Astrocyte of the spinal cord (primary cell): Measurements from ENCODE around the gene LHX2.
"Not testable (repeated sequence)": the region's sequence is repeated elsewhere in the genome, so short reads cannot be mapped to it uniquely, and the experiment has no call there.

ENCODE experiments used
- DNase-seq: peaks from one replicate; pipeline ENCODE4 v3.0.0; 2011; ENCODE audit warnings: low read depth, low spot score
- H3K4me3 ChIP-seq: 2 replicates; pipeline ENCODE4 v1.5.1; 2011; ENCODE audit warnings: low read depth, mild to moderate bottlenecking, low read length, moderate library complexity
- in situ Hi-C: cut with HindIII; loops from 2 replicates; pipeline ENCODE4 v1.10.0; 2017; ENCODE audit warnings: low sequenced_read_pairs
- TF ChIP-seq, protein P1 (sequence below): IDR thresholded peaks from 2 replicates; pipeline ENCODE4 v1.5.1; 2012; ENCODE audit warnings: low read depth, mild to moderate bottlenecking, low read length, inconsistent platforms

Gene LHX2

DNA sequence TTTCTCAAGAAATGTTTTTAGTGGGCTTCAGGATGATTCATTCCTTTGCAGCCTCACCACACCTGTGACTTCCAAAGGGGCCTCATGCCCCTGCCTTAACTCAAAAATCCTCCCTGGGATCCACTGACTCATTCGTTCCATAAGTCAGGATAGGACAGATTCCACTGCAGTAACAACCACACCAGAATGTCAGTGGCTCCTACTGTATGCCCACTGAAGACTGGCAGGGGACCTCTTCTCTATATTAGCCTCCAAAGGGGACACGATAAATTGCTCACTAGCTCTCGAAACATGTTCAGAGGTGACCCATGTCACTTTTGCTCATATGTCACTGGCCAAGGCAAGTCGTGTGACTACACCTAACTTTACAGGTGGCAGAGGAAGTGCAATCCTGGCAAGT is 25.7 kb upstream of the LHX2 start:
- in situ Hi-C loops = no loop called here
- no peak overlapping the region for H3K4me3 ChIP-seq
- no peak for DNase-seq
- TF ChIP-seq, protein P1, sequence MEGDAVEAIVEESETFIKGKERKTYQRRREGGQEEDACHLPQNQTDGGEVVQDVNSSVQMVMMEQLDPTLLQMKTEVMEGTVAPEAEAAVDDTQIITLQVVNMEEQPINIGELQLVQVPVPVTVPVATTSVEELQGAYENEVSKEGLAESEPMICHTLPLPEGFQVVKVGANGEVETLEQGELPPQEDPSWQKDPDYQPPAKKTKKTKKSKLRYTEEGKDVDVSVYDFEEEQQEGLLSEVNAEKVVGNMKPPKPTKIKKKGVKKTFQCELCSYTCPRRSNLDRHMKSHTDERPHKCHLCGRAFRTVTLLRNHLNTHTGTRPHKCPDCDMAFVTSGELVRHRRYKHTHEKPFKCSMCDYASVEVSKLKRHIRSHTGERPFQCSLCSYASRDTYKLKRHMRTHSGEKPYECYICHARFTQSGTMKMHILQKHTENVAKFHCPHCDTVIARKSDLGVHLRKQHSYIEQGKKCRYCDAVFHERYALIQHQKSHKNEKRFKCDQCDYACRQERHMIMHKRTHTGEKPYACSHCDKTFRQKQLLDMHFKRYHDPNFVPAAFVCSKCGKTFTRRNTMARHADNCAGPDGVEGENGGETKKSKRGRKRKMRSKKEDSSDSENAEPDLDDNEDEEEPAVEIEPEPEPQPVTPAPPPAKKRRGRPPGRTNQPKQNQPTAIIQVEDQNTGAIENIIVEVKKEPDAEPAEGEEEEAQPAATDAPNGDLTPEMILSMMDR = no peak

DNA sequence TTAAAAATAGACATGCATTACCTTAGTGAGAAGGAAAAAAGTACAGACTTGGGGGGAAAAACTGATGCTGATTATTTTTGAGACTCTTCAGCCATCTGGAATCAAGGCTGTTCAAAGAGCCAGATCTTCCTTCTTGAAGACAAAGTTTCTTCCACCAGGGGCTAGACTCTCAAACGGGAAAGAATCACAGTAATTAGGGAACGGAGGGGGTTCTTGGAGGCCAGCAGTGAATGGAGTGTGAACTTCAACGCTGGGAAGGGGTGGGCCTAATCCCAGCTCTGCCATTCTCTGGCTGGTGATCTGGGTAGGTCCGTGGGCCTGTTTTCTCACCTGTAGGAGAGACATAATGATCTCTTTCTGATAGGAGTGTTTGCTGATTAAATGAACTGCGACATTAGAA is 21.1 kb upstream of the LHX2 start:
- H3K4me3 ChIP-seq = no peak overlapping the region
- in situ Hi-C loops = no loop called here
- no peak for DNase-seq
- TF ChIP-seq, protein P1 = no peak

DNA sequence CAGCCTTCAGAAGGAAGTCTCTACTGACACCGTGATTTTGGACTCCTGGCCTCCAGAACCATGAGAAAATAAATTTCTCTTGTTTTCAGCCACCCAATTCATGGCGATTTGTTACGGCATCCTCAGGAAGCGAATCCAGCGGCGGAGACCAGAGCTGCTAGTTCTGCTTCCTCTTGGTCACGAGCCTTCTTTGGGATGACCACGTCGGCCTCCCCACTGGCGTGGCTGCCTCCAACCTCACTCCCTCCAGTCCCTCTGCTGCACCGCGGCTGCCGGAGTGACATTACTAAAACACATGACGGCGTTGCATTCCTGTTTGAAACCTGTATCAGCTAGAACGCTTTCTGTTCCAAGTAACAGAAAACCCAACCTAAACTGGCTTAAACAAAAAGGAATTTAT is 18.9 kb upstream of the LHX2 start:
- in situ Hi-C loops, H3K4me3 ChIP-seq, DNase-seq: not testable (repeated sequence)

GRCh38 chr9:123996731-123997421 is 14.7 kb upstream of the LHX2 start:
- in situ Hi-C loops = no loop called here
- H3K4me3 ChIP-seq = no peak overlapping the region
- DNase-seq = no peak
- TF ChIP-seq, protein P1 = no peak

DNA sequence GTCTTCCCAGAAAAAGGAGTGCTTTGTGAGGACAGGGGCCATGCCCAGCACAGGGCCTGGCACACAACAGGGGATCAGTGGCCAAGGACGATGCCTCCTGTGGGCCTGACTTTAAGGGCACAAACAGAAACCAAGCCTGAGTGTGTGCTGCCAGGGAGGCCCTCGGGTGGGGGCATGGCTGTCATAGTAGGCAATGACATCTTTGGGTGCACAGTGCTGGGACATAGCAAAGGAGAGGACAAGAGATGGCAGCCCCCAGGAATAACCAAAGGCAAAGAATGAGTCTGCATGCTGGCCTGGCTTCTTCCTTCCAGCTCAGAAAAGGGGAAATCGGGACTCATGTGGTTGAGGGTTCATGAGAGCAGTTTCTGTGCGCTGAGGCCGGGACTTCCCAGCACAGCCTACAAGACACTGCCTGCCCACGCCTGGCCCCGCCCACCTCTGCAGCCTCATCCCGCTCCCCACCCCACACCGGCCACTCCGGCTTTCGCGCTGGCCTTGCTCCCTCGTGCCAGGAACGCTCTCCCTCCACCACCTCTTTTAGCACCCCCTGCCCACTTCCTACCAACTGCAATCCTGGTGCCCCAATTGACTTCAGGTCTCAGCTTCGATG is 13.8 kb upstream of the LHX2 start:
- TF ChIP-seq, protein P1 = no peak
- H3K4me3 ChIP-seq = no peak overlapping the region
- no peak for DNase-seq
- in situ Hi-C loops = no loop called here

DNA sequence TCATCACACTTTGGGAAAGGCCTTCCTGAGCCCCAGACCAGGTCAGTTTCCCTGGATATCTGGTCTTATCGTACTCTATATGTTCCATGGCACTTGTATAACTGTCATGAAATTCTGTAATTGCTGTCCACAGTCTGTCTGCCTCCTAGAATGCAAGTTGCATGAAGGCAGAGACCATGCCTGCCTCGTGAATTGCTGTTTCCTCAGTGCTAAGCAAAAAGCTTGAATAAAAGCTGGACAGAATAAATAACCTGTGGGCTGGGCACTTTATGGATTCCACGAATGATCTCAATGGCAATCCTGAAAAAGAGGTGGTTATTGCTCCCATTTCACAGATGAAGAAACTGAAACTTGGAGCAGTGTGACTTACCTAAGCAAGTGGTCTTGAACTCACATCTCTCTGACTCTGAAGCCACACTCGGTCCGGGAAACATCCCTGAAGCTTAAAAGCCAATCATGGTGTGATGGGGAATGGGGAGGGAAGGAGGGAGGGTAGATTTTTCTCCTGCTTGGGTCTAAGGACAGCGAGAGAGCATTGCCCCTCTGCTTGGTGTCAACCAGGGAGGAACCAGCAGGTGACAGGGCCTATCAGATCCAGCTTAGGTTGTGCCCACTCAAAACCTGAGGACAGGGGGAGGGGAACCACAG is 13.2 kb upstream of the LHX2 start:
- H3K4me3 ChIP-seq = no peak overlapping the region
- DNase-seq = no peak
- in situ Hi-C loops = no loop called here
- TF ChIP-seq, protein P1 = no peak

DNA sequence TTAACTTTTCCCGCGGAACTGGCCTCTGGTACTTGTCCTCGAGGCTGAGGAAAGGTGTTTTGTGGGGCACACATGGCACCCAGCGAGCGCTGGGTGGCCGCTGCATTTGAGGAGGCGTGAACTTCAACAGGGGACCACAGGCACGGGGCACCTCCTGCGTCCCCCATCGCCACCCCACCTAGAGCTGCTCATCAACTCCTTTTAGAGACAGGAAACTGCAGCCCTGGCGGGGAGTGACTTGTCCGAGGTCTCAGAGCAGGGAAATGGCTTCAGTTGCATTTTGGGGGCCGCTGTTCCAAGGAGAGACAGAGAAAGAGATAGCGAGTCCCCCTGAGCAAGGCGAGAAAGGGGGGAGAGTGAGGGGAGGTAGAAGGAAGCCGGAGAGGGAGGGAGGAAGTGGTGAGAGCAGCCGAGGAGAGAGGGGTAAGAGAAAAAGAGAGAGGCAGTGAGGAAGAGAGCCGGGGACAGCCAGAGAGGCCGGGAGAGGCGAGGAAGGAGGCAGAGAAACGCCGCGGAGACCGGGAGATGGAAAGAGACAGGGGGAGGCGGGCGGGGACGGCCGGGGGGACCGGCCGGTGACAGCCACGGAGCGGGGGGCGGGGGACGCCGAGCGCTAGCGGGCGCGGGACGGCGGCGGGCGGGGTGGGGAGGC is 12.5 kb upstream of the LHX2 start:
- in situ Hi-C loops = no loop called here
- TF ChIP-seq, protein P1 = no peak
- DNase-seq = no peak
- no peak overlapping the region for H3K4me3 ChIP-seq
